HEK293T (cell line): ENCODE measurements around the gene S100A16.

Experiments used
- ELF4 ChIP-seq: fragments of 450-650 bp; IDR thresholded peaks from 2 replicates; pipeline ENCODE4 v1.6.1; 2017; ENCODE audit warnings: antibody characterized with exemption
- FOXA1 ChIP-seq: fragments of 450-650 bp; IDR thresholded peaks from 2 replicates; pipeline ENCODE4 v1.6.1; 2016; ENCODE audit warnings: mild to moderate bottlenecking
- FOXK2 ChIP-seq: fragments of 450-650 bp; IDR thresholded peaks from 2 replicates; pipeline ENCODE4 v1.6.1; 2016; ENCODE audit warnings: mild to moderate bottlenecking
- FOXM1 ChIP-seq: fragments of 450-650 bp; IDR thresholded peaks from 2 replicates; pipeline ENCODE4 v1.6.1; 2017; ENCODE audit warnings: mild to moderate bottlenecking, borderline replicate concordance
- L3MBTL2 ChIP-seq: fragments of 450-650 bp; conservative IDR thresholded peaks from 2 replicates; pipeline ENCODE4 v1.6.1; 2016; ENCODE audit warnings: mild to moderate bottlenecking
- LEF1 ChIP-seq: fragments of 450-650 bp; IDR thresholded peaks from 2 replicates; pipeline ENCODE4 v1.6.1; 2017; ENCODE audit warnings: mild to moderate bottlenecking, borderline replicate concordance
- NFRKB ChIP-seq: fragments of 450-650 bp; IDR thresholded peaks from 2 replicates; pipeline ENCODE4 v1.6.1; 2016; ENCODE audit warnings: mild to moderate bottlenecking, moderate library complexity
- PKNOX1 ChIP-seq: fragments of 450-650 bp; IDR thresholded peaks from 2 replicates; pipeline ENCODE4 v1.6.1; 2016
- SP1 ChIP-seq: fragments of 450-650 bp; IDR thresholded peaks from 2 replicates; pipeline ENCODE4 v1.6.1; 2017
- SUZ12 ChIP-seq: fragments of 450-650 bp; IDR thresholded peaks from 2 replicates; pipeline ENCODE4 v1.6.1; 2016; ENCODE audit warnings: mild to moderate bottlenecking
- TARDBP ChIP-seq: fragments of 450-650 bp; IDR thresholded peaks from 2 replicates; pipeline ENCODE4 v1.6.1; 2016
- ZNF384 ChIP-seq: fragments of 450-650 bp; IDR thresholded peaks from 2 replicates; pipeline ENCODE4 v1.6.1; 2016

DNA sequence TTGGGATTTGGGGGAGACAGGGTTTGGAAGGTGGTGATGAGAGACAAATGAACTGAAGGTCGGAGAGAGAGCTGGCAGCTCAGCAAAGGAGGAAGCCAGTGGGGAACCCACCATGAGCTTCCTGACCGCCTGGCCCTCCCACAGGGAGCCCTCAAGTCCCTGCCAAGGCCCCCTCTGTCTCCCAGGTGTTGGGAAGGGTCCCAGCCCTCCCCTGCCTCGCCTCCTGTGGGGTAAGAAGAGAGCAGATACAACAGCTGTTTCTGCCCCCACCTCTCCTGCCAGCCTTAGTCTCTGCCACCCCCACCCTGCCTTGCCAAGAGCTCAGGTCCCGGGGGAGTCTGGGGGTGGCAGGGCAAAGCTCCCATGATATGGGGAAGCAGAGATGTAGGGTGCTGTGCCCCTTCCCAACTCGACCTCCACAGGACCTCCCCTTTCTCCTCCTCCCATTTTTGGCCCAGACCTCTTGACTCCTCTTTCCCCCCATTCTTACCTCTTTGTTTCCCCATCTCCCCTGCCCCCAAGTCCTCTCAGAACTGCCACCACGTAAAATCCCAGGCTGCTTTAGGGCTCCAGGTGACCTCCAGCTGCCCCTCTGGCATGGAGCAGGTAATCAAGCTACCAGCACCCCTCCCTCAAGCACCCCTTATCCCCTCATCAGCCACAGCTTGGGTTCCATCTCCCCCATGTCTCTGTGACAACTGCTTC is 15.9 kb upstream of the S100A16 start:
- TF ChIP-seq ELF4 (no peak), PKNOX1 (no peak), NFRKB (no peak), ZNF384 (no peak), FOXM1 (no peak), LEF1 (no peak), SP1 (no peak), TARDBP (no peak), SUZ12 (no peak), FOXA1 (no peak), FOXK2 (no peak), L3MBTL2 (no peak)
